SU-DHL-6 (cell line): ENCODE measurements around the gene COL1A2.

Source experiments
- EZH2phosphoT487 ChIP-seq: fragments of 200-600 bp; sonication (generic), shearing (Covaris generic); conservative IDR thresholded peaks from 2 replicates; pipeline ENCODE4 v1.6.1; 2018; ENCODE audit warnings: mild to moderate bottlenecking, antibody characterized with exemption, low read length, moderate library complexity, mixed read lengths
- TF ChIP-seq, protein P1 (sequence below): fragments of 200-600 bp; sonication (generic); IDR thresholded peaks from one replicate; pipeline ENCODE4 v1.5.1; 2017; ENCODE audit warnings: antibody characterized with exemption, mild to moderate bottlenecking, low read length, moderate library complexity; ENCODE audit not compliant: insufficient read depth, poor library complexity, severe bottlenecking

DNA sequence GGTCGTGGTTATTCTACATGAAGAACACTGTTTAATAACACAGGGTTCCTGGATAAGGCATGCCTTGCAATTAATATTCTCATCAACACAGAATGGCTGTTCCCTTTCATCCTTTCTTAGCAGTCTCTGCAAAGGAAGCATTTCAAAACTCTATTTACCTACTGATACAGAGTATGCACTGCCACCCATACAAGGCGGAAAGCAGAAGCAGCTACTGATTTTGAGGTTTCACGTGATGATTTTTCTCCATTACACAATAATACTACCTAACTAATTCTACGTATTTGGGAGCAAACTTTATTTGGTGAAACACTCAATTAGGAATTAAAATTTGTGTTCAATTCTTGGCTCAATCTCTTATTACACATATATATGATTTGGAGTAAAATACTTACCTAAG, 43.0 kb upstream of the COL1A2 start:
- TF ChIP-seq, protein P1, sequence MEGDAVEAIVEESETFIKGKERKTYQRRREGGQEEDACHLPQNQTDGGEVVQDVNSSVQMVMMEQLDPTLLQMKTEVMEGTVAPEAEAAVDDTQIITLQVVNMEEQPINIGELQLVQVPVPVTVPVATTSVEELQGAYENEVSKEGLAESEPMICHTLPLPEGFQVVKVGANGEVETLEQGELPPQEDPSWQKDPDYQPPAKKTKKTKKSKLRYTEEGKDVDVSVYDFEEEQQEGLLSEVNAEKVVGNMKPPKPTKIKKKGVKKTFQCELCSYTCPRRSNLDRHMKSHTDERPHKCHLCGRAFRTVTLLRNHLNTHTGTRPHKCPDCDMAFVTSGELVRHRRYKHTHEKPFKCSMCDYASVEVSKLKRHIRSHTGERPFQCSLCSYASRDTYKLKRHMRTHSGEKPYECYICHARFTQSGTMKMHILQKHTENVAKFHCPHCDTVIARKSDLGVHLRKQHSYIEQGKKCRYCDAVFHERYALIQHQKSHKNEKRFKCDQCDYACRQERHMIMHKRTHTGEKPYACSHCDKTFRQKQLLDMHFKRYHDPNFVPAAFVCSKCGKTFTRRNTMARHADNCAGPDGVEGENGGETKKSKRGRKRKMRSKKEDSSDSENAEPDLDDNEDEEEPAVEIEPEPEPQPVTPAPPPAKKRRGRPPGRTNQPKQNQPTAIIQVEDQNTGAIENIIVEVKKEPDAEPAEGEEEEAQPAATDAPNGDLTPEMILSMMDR = no peak
- no peak for TF ChIP-seq EZH2phosphoT487
